Measurements from ENCODE around the gene KLHL6.

The KLHL6 gene

DNA sequence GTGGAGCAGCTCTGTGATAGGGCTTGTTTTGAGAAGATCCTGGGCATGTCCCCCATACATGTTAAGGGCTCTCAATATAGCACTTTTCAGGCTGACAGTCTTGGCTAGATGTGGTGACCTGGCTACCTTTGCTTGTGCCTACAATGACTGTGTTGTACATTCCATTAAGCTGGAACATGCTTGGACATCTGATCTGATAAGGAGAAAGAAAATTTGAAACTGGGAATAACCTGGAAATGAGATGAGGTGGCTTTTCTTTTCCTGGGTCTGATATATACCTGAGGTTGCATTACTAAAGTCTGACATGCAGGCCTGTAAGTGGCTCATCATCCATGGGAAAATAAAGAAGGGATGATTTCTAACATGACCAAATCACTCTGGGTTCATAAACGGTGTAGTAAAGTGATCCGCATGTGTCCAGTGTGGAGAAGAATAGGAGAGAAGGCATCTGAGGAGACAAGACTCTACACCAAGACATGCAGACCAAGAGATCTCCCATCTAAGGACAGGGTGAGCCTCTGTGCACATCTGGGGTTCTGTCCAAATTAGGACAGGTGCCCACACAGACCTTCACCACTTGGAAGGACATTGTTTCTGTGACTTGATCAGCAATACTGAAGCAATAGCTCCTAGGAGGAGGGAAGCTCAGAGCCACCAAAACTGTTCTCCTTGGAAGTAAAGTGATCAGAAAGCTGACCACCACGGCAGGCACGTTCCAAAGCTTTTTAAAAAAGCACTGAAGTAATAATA is 62.0 kb downstream of the KLHL6 start:
- TF ChIP-seq SIN3A (IDR thresholded peaks at IDR 0.05; ENCODE audit: borderline replicate concordance, insufficient read depth, low read length) (no peak), TAF1 (IDR thresholded peaks at IDR 0.05; ENCODE audit: borderline replicate concordance, insufficient read depth, low read length) (no peak), POLR2AphosphoS5 (IDR thresholded peaks at IDR 0.05; ENCODE audit: low read depth, low read length) (no peak), FOXP2 (optimal IDR thresholded peaks at IDR 0.05; ENCODE audit: borderline replicate concordance, extremely low read depth, extremely low read length, insufficient read depth) (no peak)
- TF ChIP-seq, protein P1, sequence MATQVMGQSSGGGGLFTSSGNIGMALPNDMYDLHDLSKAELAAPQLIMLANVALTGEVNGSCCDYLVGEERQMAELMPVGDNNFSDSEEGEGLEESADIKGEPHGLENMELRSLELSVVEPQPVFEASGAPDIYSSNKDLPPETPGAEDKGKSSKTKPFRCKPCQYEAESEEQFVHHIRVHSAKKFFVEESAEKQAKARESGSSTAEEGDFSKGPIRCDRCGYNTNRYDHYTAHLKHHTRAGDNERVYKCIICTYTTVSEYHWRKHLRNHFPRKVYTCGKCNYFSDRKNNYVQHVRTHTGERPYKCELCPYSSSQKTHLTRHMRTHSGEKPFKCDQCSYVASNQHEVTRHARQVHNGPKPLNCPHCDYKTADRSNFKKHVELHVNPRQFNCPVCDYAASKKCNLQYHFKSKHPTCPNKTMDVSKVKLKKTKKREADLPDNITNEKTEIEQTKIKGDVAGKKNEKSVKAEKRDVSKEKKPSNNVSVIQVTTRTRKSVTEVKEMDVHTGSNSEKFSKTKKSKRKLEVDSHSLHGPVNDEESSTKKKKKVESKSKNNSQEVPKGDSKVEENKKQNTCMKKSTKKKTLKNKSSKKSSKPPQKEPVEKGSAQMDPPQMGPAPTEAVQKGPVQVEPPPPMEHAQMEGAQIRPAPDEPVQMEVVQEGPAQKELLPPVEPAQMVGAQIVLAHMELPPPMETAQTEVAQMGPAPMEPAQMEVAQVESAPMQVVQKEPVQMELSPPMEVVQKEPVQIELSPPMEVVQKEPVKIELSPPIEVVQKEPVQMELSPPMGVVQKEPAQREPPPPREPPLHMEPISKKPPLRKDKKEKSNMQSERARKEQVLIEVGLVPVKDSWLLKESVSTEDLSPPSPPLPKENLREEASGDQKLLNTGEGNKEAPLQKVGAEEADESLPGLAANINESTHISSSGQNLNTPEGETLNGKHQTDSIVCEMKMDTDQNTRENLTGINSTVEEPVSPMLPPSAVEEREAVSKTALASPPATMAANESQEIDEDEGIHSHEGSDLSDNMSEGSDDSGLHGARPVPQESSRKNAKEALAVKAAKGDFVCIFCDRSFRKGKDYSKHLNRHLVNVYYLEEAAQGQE (IDR thresholded peaks at IDR 0.05; ENCODE audit: insufficient read depth in 1 of 2, low read depth in 2 of 2, low read length in 2 of 2) = no peak

DNA sequence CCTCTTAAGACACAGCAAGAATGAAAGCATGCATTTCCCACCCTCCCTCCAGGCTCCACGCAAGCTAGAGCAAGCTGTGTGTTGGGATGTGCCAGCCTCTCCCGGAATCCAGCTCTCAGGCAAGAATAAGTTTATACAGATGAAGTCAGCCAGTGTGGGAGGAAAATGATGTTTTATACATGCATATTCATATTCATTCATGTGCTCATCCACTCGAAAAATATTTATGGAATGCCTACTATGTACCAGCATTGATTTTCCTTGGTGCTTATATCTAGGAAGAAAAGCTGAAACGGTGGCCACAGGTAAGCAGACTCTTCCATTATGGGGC is 62.7 kb downstream of the KLHL6 start:
- TF ChIP-seq POLR2AphosphoS5 (IDR thresholded peaks at IDR 0.05; ENCODE audit: low read depth, low read length) (no peak), TAF1 (IDR thresholded peaks at IDR 0.05; ENCODE audit: borderline replicate concordance, insufficient read depth, low read length) (no peak), FOXP2 (optimal IDR thresholded peaks at IDR 0.05; ENCODE audit: borderline replicate concordance, extremely low read depth, extremely low read length, insufficient read depth) (no peak), SIN3A (IDR thresholded peaks at IDR 0.05; ENCODE audit: borderline replicate concordance, insufficient read depth, low read length) (no peak)
- TF ChIP-seq, protein P1 (IDR thresholded peaks at IDR 0.05; ENCODE audit: insufficient read depth in 1 of 2, low read depth in 2 of 2, low read length in 2 of 2) = no peak

DNA sequence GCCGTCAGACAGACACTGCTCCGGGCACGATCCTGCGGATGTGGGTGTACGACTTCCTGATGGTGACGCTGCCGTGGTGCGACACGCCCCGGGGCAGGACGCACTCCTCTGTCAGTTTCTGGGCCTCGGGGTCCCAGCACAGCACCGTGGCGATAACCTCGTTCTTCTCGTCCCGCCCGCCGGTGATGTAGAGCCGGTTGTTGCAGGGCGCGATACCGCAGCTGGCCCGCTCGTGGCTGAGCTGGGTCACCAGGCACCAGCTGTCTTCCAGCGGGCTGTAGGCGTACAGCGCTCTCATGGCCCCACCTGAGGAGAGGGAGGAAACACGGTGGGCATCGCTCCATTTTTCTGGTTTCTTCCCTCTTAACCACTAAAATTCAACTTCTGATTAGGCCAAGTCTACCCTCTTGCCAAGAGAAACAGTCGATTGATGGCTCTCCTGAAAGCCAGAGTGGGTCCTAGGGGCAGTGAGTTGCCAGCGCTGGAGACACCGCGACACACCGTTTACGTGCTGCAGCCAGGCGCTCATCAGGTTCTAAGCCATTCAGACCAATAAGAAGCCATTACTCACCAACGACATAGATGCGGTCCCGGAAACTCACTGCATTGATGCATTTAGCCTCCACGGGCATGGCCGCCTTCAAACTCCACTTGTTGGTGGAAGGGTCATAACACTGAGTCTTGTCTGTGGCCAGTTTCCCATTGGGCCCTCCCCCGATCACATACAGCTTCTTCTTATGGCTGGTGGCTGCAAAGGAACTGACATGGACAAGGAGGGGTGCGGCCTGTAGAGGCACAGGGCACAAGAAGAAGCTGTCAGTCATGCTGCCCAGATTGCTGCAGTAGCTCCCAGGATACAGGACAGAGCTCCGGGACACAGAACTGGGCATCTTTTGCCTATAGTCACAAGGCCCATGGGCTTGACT is 63.3 kb downstream of the KLHL6 start:
- no peak for TF ChIP-seq TAF1 (IDR thresholded peaks at IDR 0.05; ENCODE audit: borderline replicate concordance, insufficient read depth, low read length)

DNA sequence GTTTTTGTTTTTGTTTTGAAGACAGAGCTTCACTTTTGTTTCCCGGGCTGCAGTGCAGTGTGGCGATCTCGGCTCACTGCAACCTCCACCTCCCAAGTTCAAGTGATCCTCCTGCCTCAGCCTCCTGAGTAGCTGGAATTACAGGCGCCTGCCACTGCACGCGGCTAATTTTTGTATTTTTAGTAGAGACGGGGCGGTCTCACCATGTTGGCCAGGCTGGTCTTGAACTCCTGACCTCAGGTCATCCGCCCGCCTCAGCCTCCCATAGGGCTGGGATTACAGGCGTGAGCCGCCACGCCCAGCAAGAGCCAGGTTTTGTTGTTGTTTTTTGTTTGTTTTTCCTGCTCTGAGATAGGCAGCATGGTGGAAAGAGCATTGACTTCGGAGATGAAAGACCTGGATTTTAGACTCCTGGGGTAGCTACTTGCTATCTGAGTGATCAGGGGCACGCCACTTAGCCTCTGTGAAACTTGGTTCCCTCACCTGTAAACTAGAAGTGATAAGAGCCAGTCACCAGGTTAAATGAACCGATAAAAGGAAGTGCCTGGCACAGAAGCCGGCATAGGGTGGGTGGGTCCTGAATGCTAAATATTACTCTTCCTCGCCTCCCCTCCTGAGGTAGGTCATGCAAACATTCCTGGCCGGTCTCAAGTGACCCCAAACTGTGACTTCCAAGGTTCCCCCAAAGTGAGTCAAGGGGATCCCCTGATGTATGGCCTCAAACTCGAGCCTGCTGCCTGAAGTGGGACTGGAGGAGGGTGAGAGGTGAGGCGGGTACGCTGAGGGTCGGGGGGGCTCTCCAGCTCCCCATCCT is 64.2 kb downstream of the KLHL6 start:
- TF ChIP-seq TAF1 (IDR thresholded peaks at IDR 0.05; ENCODE audit: borderline replicate concordance, insufficient read depth, low read length) (no peak), POLR2AphosphoS5 (IDR thresholded peaks at IDR 0.05; ENCODE audit: low read depth, low read length) (no peak)
- TF ChIP-seq, protein P1 (IDR thresholded peaks at IDR 0.05; ENCODE audit: insufficient read depth in 1 of 2, low read depth in 2 of 2, low read length in 2 of 2) = no peak

DNA sequence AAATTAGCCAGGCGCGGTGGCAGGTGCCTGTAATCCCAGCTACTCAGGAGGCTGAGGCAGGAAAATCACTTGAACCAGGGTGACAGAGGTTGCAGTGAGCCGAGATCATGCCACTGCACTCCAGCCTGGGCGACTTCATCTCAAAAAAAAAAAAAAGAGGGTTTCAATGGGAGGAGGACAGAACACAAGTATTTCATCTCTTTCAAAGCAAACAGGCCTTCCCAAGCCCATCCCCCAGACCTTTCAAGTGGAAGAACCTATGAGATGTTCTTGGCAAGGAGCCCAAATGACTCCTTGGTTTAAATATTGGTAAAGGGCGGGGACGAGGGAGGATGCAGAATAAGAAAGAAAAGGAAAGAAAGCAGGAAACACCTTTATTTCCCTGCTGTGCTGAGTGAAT is 64.9 kb downstream of the KLHL6 start:
- no peak for TF ChIP-seq SIN3A (IDR thresholded peaks at IDR 0.05; ENCODE audit: borderline replicate concordance, insufficient read depth, low read length)
- TF ChIP-seq TAF1 (IDR thresholded peaks at IDR 0.05; ENCODE audit: borderline replicate concordance, insufficient read depth, low read length) = no peak
- no peak for TF ChIP-seq FOXP2 (optimal IDR thresholded peaks at IDR 0.05; ENCODE audit: borderline replicate concordance, extremely low read depth, extremely low read length, insufficient read depth)
- no peak for TF ChIP-seq POLR2AphosphoS5 (IDR thresholded peaks at IDR 0.05; ENCODE audit: low read depth, low read length)
- TF ChIP-seq, protein P1 (IDR thresholded peaks at IDR 0.05; ENCODE audit: insufficient read depth in 1 of 2, low read depth in 2 of 2, low read length in 2 of 2) = no peak
